GM23248 (cell line): Measurements from ENCODE around the gene RWDD3. TPM values are rescaled to one million over a fixed set of nuclear protein-coding genes. Genes with fewer than 3 reads are reported as not detected.
A peak's percentile ranks its signal among the peaks of the same experiment; 100 is the strongest.

Experiments
- DNase-seq: peaks from one replicate; pipeline ENCODE4 v3.0.0-alpha.2; 2015
- H2AFZ ChIP-seq: fragments of 200-600 bp; sonication (generic); 2 replicates; pipeline ENCODE4 v1.6.1; 2016; ENCODE audit warnings: antibody characterized with exemption
- H3F3A ChIP-seq: fragments of 200-600 bp; sonication (generic); 2 replicates; pipeline ENCODE4 v1.6.1; 2016; ENCODE audit warnings: mild to moderate bottlenecking, antibody characterized with exemption, mixed run types; ENCODE audit not compliant: insufficient read depth
- H3K27ac ChIP-seq: fragments of 200-600 bp; sonication (generic); 2 replicates; pipeline ENCODE4 v1.5.1; 2016; ENCODE audit warnings: mild to moderate bottlenecking
- H3K27me3 ChIP-seq: fragments of 200-600 bp; sonication (generic); replicated peaks from 2 replicates; pipeline ENCODE4 v1.6.1; 2016; ENCODE audit warnings: mild to moderate bottlenecking; ENCODE audit not compliant: insufficient read depth
- H3K36me3 ChIP-seq: fragments of 200-600 bp; sonication (generic); 2 replicates; pipeline ENCODE4 v1.6.1; 2016; ENCODE audit warnings: low read depth, mild to moderate bottlenecking
- H3K4me1 ChIP-seq: fragments of 200-600 bp; sonication (generic); 2 replicates; pipeline ENCODE4 v1.6.1; 2016; ENCODE audit warnings: mild to moderate bottlenecking; ENCODE audit not compliant: insufficient read depth
- H3K4me2 ChIP-seq: fragments of 200-600 bp; sonication (generic); one replicate; pipeline ENCODE4 v1.6.1; 2016; ENCODE audit warnings: mild to moderate bottlenecking; ENCODE audit not compliant: unreplicated experiment
- H3K4me3 ChIP-seq: fragments of 200-600 bp; sonication (generic); 2 replicates; pipeline ENCODE4 v1.5.1; 2016; ENCODE audit warnings: mild to moderate bottlenecking
- H3K79me2 ChIP-seq: fragments of 200-600 bp; sonication (generic); 2 replicates; pipeline ENCODE4 v1.6.1; 2016; ENCODE audit warnings: mild to moderate bottlenecking; ENCODE audit not compliant: insufficient read depth
- H3K9ac ChIP-seq: fragments of 200-600 bp; sonication (generic); 2 replicates; pipeline ENCODE4 v1.6.1; 2016; ENCODE audit warnings: mild to moderate bottlenecking
- H3K9me2 ChIP-seq: fragments of 200-600 bp; sonication (generic); 2 replicates; pipeline ENCODE4 v1.6.1; 2016; ENCODE audit warnings: mixed run types, mild to moderate bottlenecking, moderate library complexity; ENCODE audit not compliant: insufficient read depth
- H3K9me3 ChIP-seq: fragments of 200-600 bp; sonication (generic); one replicate; pipeline ENCODE4 v1.6.1; 2017; ENCODE audit warnings: low read depth
- H4K20me1 ChIP-seq: fragments of 200-600 bp; sonication (generic); 2 replicates; pipeline ENCODE4 v1.6.0; 2016; ENCODE audit not compliant: insufficient read depth
- EZH2 ChIP-seq: fragments of 200-600 bp; sonication (generic); IDR thresholded peaks from 2 replicates; pipeline ENCODE4 v1.6.1; 2018; ENCODE audit warnings: antibody characterized with exemption, mild to moderate bottlenecking; ENCODE audit not compliant: insufficient read depth, poor library complexity, severe bottlenecking
- EZH2phosphoT487 ChIP-seq: fragments of 200-600 bp; sonication (generic); IDR thresholded peaks from 2 replicates; pipeline ENCODE4 v1.6.1; 2018; ENCODE audit warnings: antibody characterized with exemption, moderate library complexity, mild to moderate bottlenecking, low read depth; ENCODE audit not compliant: insufficient read depth
- WGBS, 2 experiments: methylation state at CpG; one replicate each; pipeline ENCODE4 v1.1.6; 2015 to 2017; ENCODE audit warnings: low lambda C conversion rate in 2 of 2, low coverage in 1 of 2; ENCODE audit errors: missing lambda C conversion rate in 2 of 2; 5-methylcytosine and 5-hydroxymethylcytosine counted together
- in situ Hi-C: fragments of 300-500 bp; cut with MboI; formaldehyde crosslinking; loops from 2 replicates; pipeline ENCODE4 v1.15.0; 2020
- polyA plus RNA-seq: library from polyadenylated mRNA; unstranded; fragments of >200 nt; fragmentation: Nextera tagmentation; extraction: Ambion mirVana; gene quantifications from 2 replicates; pipeline ENCODE4 v1.2.1, GENCODE V29; 2016
- total RNA-seq: library from RNA; depleted of rRNA; stranded (reverse); fragments of >200 nt; shearing (Covaris generic); gene quantifications from 2 replicates; pipeline ENCODE4 v1.2.3, GENCODE V29; 2014

The RWDD3 gene
- total and polyA plus RNA-seq, 2 experiments from 2014 or later, result 13.6 to 25.5 TPM

- no peak overlapping the region for H3K27ac ChIP-seq
- TF ChIP-seq EZH2, result no peak
- TF ChIP-seq EZH2phosphoT487, result no peak
- H3F3A ChIP-seq, result no peaks in the 10 kb centered on the region
- WGBS, 2 experiments, result 94% methylated on average over 3 of the region's 3 CpGs
- in situ Hi-C loops, result loop anchor here (25.0 kb wide), 1 partner anchor 368 kb away; no protein-coding TSS in a partner anchor
- no peaks in the 10 kb centered on the region for H4K20me1 ChIP-seq
- no peaks in the 10 kb centered on the region for H3K27me3 ChIP-seq
- no peaks in the 10 kb centered on the region for H3K9me3 ChIP-seq
- H3K4me1 ChIP-seq, result peaks cover 9% of the 10 kb centered on the region
- no peak overlapping the region for H3K9ac ChIP-seq
- no peak overlapping the region for H3K4me2 ChIP-seq
- H3K9me2 ChIP-seq, result no peaks in the 10 kb centered on the region
- no peak overlapping the region for H3K4me3 ChIP-seq
- peaks cover 17% of the 10 kb centered on the region for H3K79me2 ChIP-seq
- H2AFZ ChIP-seq, result no peak overlapping the region
- no peak for DNase-seq
- H3K36me3 ChIP-seq, result no peaks in the 10 kb centered on the region
Measured at GRCh38 chr1:95230768-95231191, 3.2 kb upstream of the RWDD3 start.

GRCh38 chr1:95232646-95233318, 1.2 kb upstream of the RWDD3 start:
- peaks cover 38% of the 10 kb centered on the region for H3K79me2 ChIP-seq
- TF ChIP-seq EZH2 (no peak), EZH2phosphoT487 (no peak)
- peak overlapping the region; percentile 90 for H3K4me3 ChIP-seq
- H3K4me2 ChIP-seq, result peak overlapping the region; percentile 91
- no peaks in the 10 kb centered on the region for H4K20me1 ChIP-seq
- H3K9me3 ChIP-seq, result no peaks in the 10 kb centered on the region
- WGBS, 2 experiments, result 28 to 30% methylated on average over 8 of the region's 8 CpGs
- peaks cover 14% of the 10 kb centered on the region for H3K4me1 ChIP-seq
- H3K27ac ChIP-seq, result peak overlapping the region; percentile 64
- H3F3A ChIP-seq, result no peaks in the 10 kb centered on the region
- H3K9me2 ChIP-seq, result no peaks in the 10 kb centered on the region
- peak overlapping the region; percentile 90 for H3K9ac ChIP-seq
- no peaks in the 10 kb centered on the region for H3K27me3 ChIP-seq
- no peaks in the 10 kb centered on the region for H3K36me3 ChIP-seq
- peak; percentile 32 for DNase-seq
- peak overlapping the region; percentile 98 for H2AFZ ChIP-seq
- in situ Hi-C loops, result loop anchor here (25.0 kb wide), 1 partner anchor 370 kb away; no protein-coding TSS in a partner anchor

- H3K4me1 ChIP-seq, result peaks cover 14% of the 10 kb centered on the region
Measured at GRCh38 chr1:95233319-95233736, 682 bp upstream of the RWDD3 start.

GRCh38 chr1:95236784-95237575, 3.0 kb downstream of the RWDD3 start:
- no peaks in the 10 kb centered on the region for H3K9me2 ChIP-seq
- H3K79me2 ChIP-seq, result peaks cover 79% of the 10 kb centered on the region
- 88 to 97% methylated on average over 2 of the region's 2 CpGs for WGBS, 2 experiments
- no peaks in the 10 kb centered on the region for H3K9me3 ChIP-seq
- peaks cover 14% of the 10 kb centered on the region for H3K4me1 ChIP-seq
- DNase-seq, result no peak
- no peak overlapping the region for H3K4me3 ChIP-seq
- no peaks in the 10 kb centered on the region for H4K20me1 ChIP-seq
- peaks cover 17% of the 10 kb centered on the region; the same call in 1 of the 2 replicates for H3K36me3 ChIP-seq
- no peak overlapping the region for H3K27ac ChIP-seq
- H2AFZ ChIP-seq, result no peak overlapping the region
- TF ChIP-seq EZH2phosphoT487 (no peak), EZH2 (no peak)
- H3F3A ChIP-seq, result no peaks in the 10 kb centered on the region
- no peaks in the 10 kb centered on the region for H3K27me3 ChIP-seq
- H3K4me2 ChIP-seq, result no peak overlapping the region
- H3K9ac ChIP-seq, result no peak overlapping the region
- in situ Hi-C loops, result loop anchor here (25.0 kb wide), 1 partner anchor 375 kb away; no protein-coding TSS in a partner anchor

More at GRCh38 chr1:95233319-95233736, 682 bp upstream of the RWDD3 start:
- DNase-seq, result peak; percentile 67
- Histone ChIP-seq H4K20me1 (no peaks in the 10 kb centered on the region), H3K27me3 (no peaks in the 10 kb centered on the region), H3K36me3 (no peaks in the 10 kb centered on the region), H3K9me3 (no peaks in the 10 kb centered on the region), H3K79me2 (peaks cover 43% of the 10 kb centered on the region), H3K4me3 (peak overlapping the region; percentile 90), H2AFZ (peak overlapping the region; percentile 98), H3K9ac (peak overlapping the region; percentile 90), H3K9me2 (no peaks in the 10 kb centered on the region), H3K4me2 (peak overlapping the region; percentile 91), H3F3A (no peaks in the 10 kb centered on the region), H3K27ac (peak overlapping the region; percentile 64)
- in situ Hi-C loops, result loop anchor here (25.0 kb wide), 1 partner anchor 371 kb away; no protein-coding TSS in a partner anchor
- TF ChIP-seq EZH2 (no peak), EZH2phosphoT487 (no peak)
- 2% methylated on average over 14 of the region's 14 CpGs for WGBS, 2 experiments
